ENCODE measurements around the gene ADGRA3.

Gene ADGRA3

GRCh38 chr4:22463179-22463578, 52.7 kb downstream of the ADGRA3 start:
- no peak for DNase-seq (ENCODE audit: low read depth in 1 of 2, low spot score in 1 of 2)
- TF ChIP-seq CTCF (IDR thresholded peaks at IDR 0.05; ENCODE audit: insufficient read depth, low read length): no peak
- no peak for TF ChIP-seq SPI1 (IDR thresholded peaks at IDR 0.05; ENCODE audit: borderline replicate concordance, low read depth)
- no peak for TF ChIP-seq REST (IDR thresholded peaks at IDR 0.05; ENCODE audit: insufficient replicate concordance, low read depth)
- TF ChIP-seq POLR2AphosphoS5 (IDR thresholded peaks at IDR 0.05; ENCODE audit: low read depth): no peak
- no peak for TF ChIP-seq GABPA (IDR thresholded peaks at IDR 0.05; ENCODE audit: low read depth)

DNA sequence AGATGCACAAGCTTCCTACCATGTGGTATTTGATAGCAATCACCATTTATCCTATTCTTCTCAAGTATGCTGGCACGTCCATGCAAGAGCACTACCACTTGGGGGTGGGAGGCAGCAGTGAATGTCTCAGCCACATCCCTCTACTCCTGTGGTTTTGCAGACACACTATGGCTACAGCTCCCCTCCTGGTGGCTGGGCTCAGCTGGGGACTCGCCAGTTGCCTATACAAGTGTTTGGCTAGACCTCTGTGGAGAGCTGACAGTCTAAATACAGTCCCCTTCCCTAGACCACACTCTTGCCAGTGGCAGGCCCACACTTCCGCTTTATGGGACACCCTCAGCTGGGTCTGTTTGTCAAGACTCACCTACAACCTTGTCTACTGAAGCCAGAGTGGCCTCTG, 53.2 kb downstream of the ADGRA3 start:
- Histone ChIP-seq H3K27ac (replicated peaks) (no peak overlapping the region), H3K4me3 (replicated peaks; ENCODE audit: insufficient read depth, low read length) (no peak overlapping the region), H3K27me3 (ENCODE audit: insufficient read depth, poor library complexity, severe bottlenecking) (no peaks in the 10 kb centered on the region)
- no peak for TF ChIP-seq GABPA (IDR thresholded peaks at IDR 0.05; ENCODE audit: low read depth)
- no peak for TF ChIP-seq CTCF (IDR thresholded peaks at IDR 0.05; ENCODE audit: insufficient read depth, low read length)
- no peak for TF ChIP-seq POLR2AphosphoS5 (IDR thresholded peaks at IDR 0.05; ENCODE audit: low read depth)
- no peak for TF ChIP-seq SPI1 (IDR thresholded peaks at IDR 0.05; ENCODE audit: borderline replicate concordance, low read depth)
- TF ChIP-seq REST (IDR thresholded peaks at IDR 0.05; ENCODE audit: insufficient replicate concordance, low read depth): no peak
- peak in 1 of 2 experiments; percentile 27 for DNase-seq (ENCODE audit: low read depth in 1 of 2, low spot score in 1 of 2)

More at GRCh38 chr4:22463179-22463578, 52.7 kb downstream of the ADGRA3 start:
- Histone ChIP-seq H3K27ac (replicated peaks) (no peak overlapping the region), H3K4me3 (replicated peaks; ENCODE audit: insufficient read depth, low read length) (no peak overlapping the region), H3K27me3 (ENCODE audit: insufficient read depth, poor library complexity, severe bottlenecking) (no peaks in the 10 kb centered on the region)

GRCh38 chr4:22460266-22460665, 55.6 kb downstream of the ADGRA3 start:
- Histone ChIP-seq H3K27me3 (ENCODE audit: insufficient read depth, poor library complexity, severe bottlenecking) (no peaks in the 10 kb centered on the region), H3K4me3 (replicated peaks; ENCODE audit: insufficient read depth, low read length) (no peak overlapping the region), H3K27ac (replicated peaks) (no peak overlapping the region)
- TF ChIP-seq CTCF (IDR thresholded peaks at IDR 0.05; ENCODE audit: insufficient read depth, low read length) (no peak), SPI1 (IDR thresholded peaks at IDR 0.05; ENCODE audit: borderline replicate concordance, low read depth) (no peak), REST (IDR thresholded peaks at IDR 0.05; ENCODE audit: insufficient replicate concordance, low read depth) (no peak), GABPA (IDR thresholded peaks at IDR 0.05; ENCODE audit: low read depth) (no peak), POLR2AphosphoS5 (IDR thresholded peaks at IDR 0.05; ENCODE audit: low read depth) (no peak)
- DNase-seq (ENCODE audit: low read depth in 1 of 2, low spot score in 1 of 2): no peak
